Stimulated activated CD8-positive, alpha-beta memory T cell treated with anti-CD3 and anti-CD28 coated beads, Interleukin-15, amount 100 ng/mL, for 24 hours (primary cell): ENCODE results near the gene DALRD3.

Experiments used
- DNase-seq: peaks from one replicate; pipeline ENCODE4 v3.0.0-alpha.2; 2020; ENCODE audit warnings: low read depth

Gene DALRD3

GRCh38 chr3:49017971-49018706 is at the start of gene DALRD3:
Gene DALRD3, minus strand, starts transcription at chr3:49018580. Its CDS starts 16 bp downstream, at chr3:49018564.
- DNase-seq: no peak

- DNase-seq: no peak
Measured at GRCh38 chr3:49058011-49058410, 39.6 kb upstream of the DALRD3 start.

- no peak for DNase-seq
Measured at GRCh38 chr3:49057268-49057667, 38.9 kb upstream of the DALRD3 start.

GRCh38 chr3:49054344-49054862 is 36.0 kb upstream of the DALRD3 start:
- DNase-seq: no peak

- DNase-seq: no peak
Measured at GRCh38 chr3:49053543-49053942, 35.2 kb upstream of the DALRD3 start.

GRCh38 chr3:49035281-49035680 is 16.9 kb upstream of the DALRD3 start:
- no peak for DNase-seq

- no peak for DNase-seq
Measured at GRCh38 chr3:49034650-49035049, 16.3 kb upstream of the DALRD3 start.

GRCh38 chr3:49032646-49033304 is 14.4 kb upstream of the DALRD3 start:
- no peak for DNase-seq

GRCh38 chr3:49030321-49030720 is 11.9 kb upstream of the DALRD3 start:
- DNase-seq: no peak

- DNase-seq: no peak
Measured at GRCh38 chr3:49029563-49029884, 11.1 kb upstream of the DALRD3 start.

- peak; percentile 91 for DNase-seq
Measured at GRCh38 chr3:49028673-49029562, 10.5 kb upstream of the DALRD3 start, which contains the start of gene IMPDH2. Gene IMPDH2, minus strand, starts transcription at chr3:49029398. Its CDS starts 48 bp downstream, at chr3:49029350.

GRCh38 chr3:49028298-49028672 is 9.9 kb upstream of the DALRD3 start:
- no peak for DNase-seq

GRCh38 chr3:49027634-49028033 is 9.3 kb upstream of the DALRD3 start:
- DNase-seq: no peak

- no peak for DNase-seq
Measured at GRCh38 chr3:49026536-49026935, 8.2 kb upstream of the DALRD3 start.

- DNase-seq: no peak
Measured at GRCh38 chr3:49025793-49026520, 7.6 kb upstream of the DALRD3 start.

- DNase-seq: no peak
Measured at GRCh38 chr3:49025005-49025792, 6.8 kb upstream of the DALRD3 start.

GRCh38 chr3:49024449-49024848 is 6.1 kb upstream of the DALRD3 start:
- DNase-seq: no peak

- no peak for DNase-seq
Measured at GRCh38 chr3:49023775-49024174, 5.4 kb upstream of the DALRD3 start.

- no peak for DNase-seq
Measured at GRCh38 chr3:49022688-49023171, 4.3 kb upstream of the DALRD3 start.

- DNase-seq: peak; percentile 84
Measured at GRCh38 chr3:49021813-49022687, 3.7 kb upstream of the DALRD3 start, which contains the start of gene NDUFAF3. Gene NDUFAF3, plus strand, starts transcription at chr3:49022121. Its CDS starts 24 bp downstream, at chr3:49022145.
